ENCODE results near the gene PRKAG1. TPM values are rescaled to one million over a fixed set of nuclear protein-coding genes. Genes with fewer than 3 reads are reported as not detected.

The PRKAG1 gene
- total and polyA plus RNA-seq, 8 donors: 18.2 to 33.4 (median 26.3) TPM

DNA sequence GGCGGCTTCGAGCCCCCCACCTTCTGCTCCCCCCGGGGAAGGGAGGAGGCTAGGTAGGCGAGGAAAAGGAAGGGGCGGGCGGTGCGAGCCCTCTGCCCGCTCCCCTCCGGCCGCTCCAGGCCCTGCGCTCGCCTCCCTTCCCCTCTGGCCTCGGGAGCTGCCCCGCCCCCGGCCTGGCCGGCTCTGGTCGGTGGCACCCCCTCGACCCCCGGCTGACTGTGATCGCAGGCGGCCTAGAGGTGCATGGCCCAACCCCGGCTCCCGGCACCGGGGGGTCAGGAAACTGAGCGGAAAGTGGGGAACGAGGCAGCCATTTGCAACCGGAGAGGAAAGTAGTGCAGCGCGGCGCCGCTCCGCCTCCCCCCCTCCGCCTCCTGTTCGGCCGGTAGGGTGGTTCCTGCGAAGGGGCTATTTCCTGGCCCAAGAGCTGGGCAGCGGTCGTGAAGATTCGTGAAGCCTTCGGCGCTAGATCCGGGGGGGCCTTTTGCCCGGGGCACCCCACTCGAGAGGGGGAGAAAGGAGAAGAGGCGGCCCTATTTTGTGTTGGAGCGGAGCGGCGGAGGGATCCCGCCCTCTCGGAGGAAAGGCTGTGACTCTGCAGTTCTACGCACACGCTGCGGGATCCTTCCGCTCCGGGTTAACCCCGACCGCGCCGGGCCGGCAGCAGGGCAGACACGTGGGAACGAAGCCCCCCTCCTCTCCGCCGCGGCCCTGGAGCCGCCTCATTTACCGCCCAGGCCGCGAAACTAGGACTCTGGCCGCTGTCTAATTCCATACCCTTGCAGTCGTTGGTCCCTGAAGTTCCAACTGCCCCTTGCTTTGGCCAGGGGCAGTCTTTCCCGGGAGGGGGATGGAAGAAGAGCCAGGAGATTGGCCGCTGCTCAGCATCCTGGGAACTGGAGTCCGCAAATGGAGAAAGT lies 41.9 kb upstream of the PRKAG1 start, which contains the start of gene KMT2D:
Gene KMT2D, minus strand, starts transcription at position 558 of the 920 bp plus-strand sequence. CDS start 5,470 bp downstream, outside the sequence.
- peak in 1 of 4 donors; percentile 18 for TF ChIP-seq CTCF (IDR thresholded peaks at IDR 0.05)
- intact Hi-C loops (cut with DNase I): no loop called here
- no peak for FAIRE-seq
- Histone ChIP-seq H3K27me3 (no peaks in the 10 kb centered on the region), H3K4me3 (peak within 1 kb of the TSS; percentile 93 to 99 (median 95)), H3K27ac (peak within 1 kb of the TSS; percentile 81 to 93 (median 90)), H3K4me1 (peaks cover 9 to 27% (median 21%) of the 10 kb centered on the region in 3 donors), H3K36me3 (no peaks in the 10 kb centered on the region), H3K9me3 (no peaks in the 10 kb centered on the region)
- 0 to 1% methylated on average over 59 to 74 of the region's 74 CpGs for WGBS, 2 donors
- ATAC-seq: peak; percentile 86 to 93 (median 89)
- DNase-seq: peak; percentile 82 to 94 (median 90)

- intact Hi-C loops (cut with DNase I): no loop called here
- H3K27me3 ChIP-seq: no peaks in the 10 kb centered on the region
Observed at GRCh38 chr12:49059299-49060171, 41.0 kb upstream of the PRKAG1 start.

GRCh38 chr12:49059045-49059298 lies 40.4 kb upstream of the PRKAG1 start:
- H3K36me3 ChIP-seq: peaks cover 0 to under 1% (median 0%) of the 10 kb centered on the region in 3 donors
- FAIRE-seq (no peak), DNase-seq (peak in 1 of 6 donors; percentile 53), ATAC-seq (no peak)
- peak overlapping the region; percentile 93 to 99 (median 95) for H3K4me3 ChIP-seq
- no peak for TF ChIP-seq CTCF (IDR thresholded peaks at IDR 0.05)
- no peaks in the 10 kb centered on the region for H3K9me3 ChIP-seq
- WGBS, 2 donors: 0% methylated on average over 1 of the region's 1 CpG
- peaks cover 9 to 35% (median 29%) of the 10 kb centered on the region in 3 donors for H3K4me1 ChIP-seq
- intact Hi-C loops (cut with DNase I): no loop called here
- H3K27me3 ChIP-seq: no peaks in the 10 kb centered on the region
- H3K27ac ChIP-seq: peak overlapping the region in 2 of 4 donors; percentile 81 to 93

More at GRCh38 chr12:49059299-49060171, 41.0 kb upstream of the PRKAG1 start:
- peak in 2 of 6 donors; percentile 73 to 75 for DNase-seq
- peak overlapping the region; percentile 93 to 99 (median 95) for H3K4me3 ChIP-seq
- H3K4me1 ChIP-seq: peaks cover 9 to 35% (median 29%) of the 10 kb centered on the region in 3 donors
- FAIRE-seq: no peak
- peak overlapping the region; percentile 81 to 93 (median 90) for H3K27ac ChIP-seq
- H3K36me3 ChIP-seq: no peaks in the 10 kb centered on the region
- H3K9me3 ChIP-seq: no peaks in the 10 kb centered on the region
- no peak for TF ChIP-seq CTCF (IDR thresholded peaks at IDR 0.05)
- ATAC-seq: peak in 3 of 4 donors; percentile 0 to 34 (median 9)
- 0% methylated on average over 57 to 70 of the region's 70 CpGs for WGBS, 2 donors

GRCh38 chr12:49058366-49059044 lies 39.9 kb upstream of the PRKAG1 start:
- peak overlapping the region in 2 of 4 donors; percentile 22 to 93 for H3K27ac ChIP-seq
- H3K4me3 ChIP-seq: peak overlapping the region; percentile 93 to 99 (median 95)
- ATAC-seq: no peak
- FAIRE-seq: no peak
- DNase-seq: peak in 1 of 6 donors; percentile 43
- peaks cover 9 to 35% (median 29%) of the 10 kb centered on the region in 3 donors for H3K4me1 ChIP-seq
- no peak for TF ChIP-seq CTCF (IDR thresholded peaks at IDR 0.05)
- no peaks in the 10 kb centered on the region for H3K9me3 ChIP-seq
- intact Hi-C loops (cut with DNase I): no loop called here
- 2 to 4% methylated on average over 5 of the region's 5 CpGs for WGBS, 2 donors
- peaks cover 0 to 5% (median 4%) of the 10 kb centered on the region in 3 donors for H3K36me3 ChIP-seq
- H3K27me3 ChIP-seq: no peaks in the 10 kb centered on the region

Measured in pancreas (tissue), 10 donors.